Neural cell (in vitro differentiated cells): ENCODE data around the gene CDC16. TPM values are rescaled to one million over a fixed set of nuclear protein-coding genes. Genes with fewer than 3 reads are reported as not detected.

Experiments used
- H2AFZ ChIP-seq: fragments of 200-600, 300-800 bp; sonication (generic), shearing (Covaris generic); 2 replicates; pipeline ENCODE4 v1.6.0; 2014; ENCODE audit warnings: low read depth, mild to moderate bottlenecking, antibody characterized with exemption, low read length, moderate library complexity
- H3F3A ChIP-seq: fragments of 200-600 bp; shearing (Covaris generic); 2 replicates; pipeline ENCODE4 v1.6.1; 2016; ENCODE audit warnings: mild to moderate bottlenecking, moderate library complexity, mixed read lengths, antibody characterized with exemption, low read length; ENCODE audit not compliant: insufficient read depth, poor library complexity, severe bottlenecking
- H3K27ac ChIP-seq: fragments of 200-600, 300-800 bp; sonication (generic), shearing (Covaris generic); 2 replicates; pipeline ENCODE4 v1.5.1; 2014; ENCODE audit warnings: mild to moderate bottlenecking, low read length, moderate library complexity
- H3K27me3 ChIP-seq: fragments of 300-800, 200-600 bp; sonication (generic), shearing (Covaris generic); 2 replicates; pipeline ENCODE4 v1.6.0; 2014; ENCODE audit warnings: mild to moderate bottlenecking, low read depth, low read length, moderate library complexity; ENCODE audit not compliant: insufficient read depth
- H3K36me3 ChIP-seq: fragments of 300-800, 200-600 bp; sonication (generic), shearing (Covaris generic); 2 replicates; pipeline ENCODE4 v1.5.1; 2014; ENCODE audit warnings: mild to moderate bottlenecking, antibody characterized with exemption, low read length, moderate library complexity; ENCODE audit not compliant: insufficient read depth
- H3K4me2 ChIP-seq: fragments of 300-800, 200-600 bp; sonication (generic), shearing (Covaris generic); 2 replicates; pipeline ENCODE4 v1.6.0; 2014; ENCODE audit warnings: mild to moderate bottlenecking, low read length
- H3K4me3 ChIP-seq: fragments of 300-800, 200-600 bp; sonication (generic), shearing (Covaris generic); 2 replicates; pipeline ENCODE4 v1.5.1; 2014; ENCODE audit warnings: mild to moderate bottlenecking, low read length, moderate library complexity
- H3K79me2 ChIP-seq: fragments of 200-600 bp; shearing (Covaris generic); replicated peaks from 2 replicates; pipeline ENCODE4 v1.6.0; 2014; ENCODE audit warnings: mild to moderate bottlenecking, low read length, moderate library complexity; ENCODE audit not compliant: insufficient read depth
- H3K9ac ChIP-seq: fragments of 300-800, 200-600 bp; sonication (generic), shearing (Covaris generic); 2 replicates; pipeline ENCODE4 v1.6.1; 2016; ENCODE audit warnings: mild to moderate bottlenecking, low read length, mixed read lengths
- H3K9me2 ChIP-seq: fragments of 200-600 bp; shearing (Covaris generic); 2 replicates; pipeline ENCODE4 v1.6.1; 2016; ENCODE audit warnings: mild to moderate bottlenecking, low read length, mixed read lengths; ENCODE audit not compliant: insufficient read depth
- H3K9me3 ChIP-seq: fragments of 200-600, 300-800 bp; sonication (generic), shearing (Covaris generic); 2 replicates; pipeline ENCODE4 v1.6.1; 2016; ENCODE audit warnings: mild to moderate bottlenecking, mixed run types, low read length, moderate library complexity, mixed read lengths
- H4K20me1 ChIP-seq: fragments of 200-600 bp; shearing (Covaris generic); 2 replicates; pipeline ENCODE4 v1.6.1; 2016; ENCODE audit warnings: mild to moderate bottlenecking, mixed run types; ENCODE audit not compliant: insufficient read depth
- EP300 ChIP-seq: fragments of 450-650 bp; conservative IDR thresholded peaks from 2 replicates; pipeline ENCODE4 v1.6.1; 2014; ENCODE audit warnings: antibody characterized with exemption, mild to moderate bottlenecking, moderate library complexity; ENCODE audit not compliant: poor library complexity, severe bottlenecking
- EZH2 ChIP-seq: fragments of 200-600, 300-800 bp; shearing (Covaris generic), sonication (generic); IDR thresholded peaks from 2 replicates; pipeline ENCODE4 v1.6.1; 2014; ENCODE audit warnings: antibody characterized with exemption, low read length, borderline replicate concordance, mild to moderate bottlenecking; ENCODE audit not compliant: insufficient read depth, poor library complexity, severe bottlenecking
- MXI1 ChIP-seq: fragments of 450-650 bp; conservative IDR thresholded peaks from 2 replicates; pipeline ENCODE4 v1.6.1; 2014; ENCODE audit warnings: antibody characterized with exemption, mild to moderate bottlenecking; ENCODE audit not compliant: poor library complexity, severe bottlenecking
- POLR2AphosphoS5 ChIP-seq: IDR thresholded peaks from 2 replicates; pipeline ENCODE4 v1.6.1; 2012
- RAD21 ChIP-seq: fragments of 450-650 bp; conservative IDR thresholded peaks from 2 replicates; pipeline ENCODE4 v1.6.1; 2014; ENCODE audit warnings: antibody characterized with exemption, mild to moderate bottlenecking, moderate library complexity
- SMC3 ChIP-seq: fragments of 450-650 bp; conservative IDR thresholded peaks from 2 replicates; pipeline ENCODE4 v1.6.1; 2014; ENCODE audit warnings: antibody characterized with exemption, mild to moderate bottlenecking, moderate library complexity; ENCODE audit not compliant: poor library complexity
- TAF1 ChIP-seq: IDR thresholded peaks from 2 replicates; pipeline ENCODE4 v1.6.1; 2012; ENCODE audit warnings: low read depth
- polyA plus RNA-seq: library from polyadenylated mRNA; depleted of rRNA; stranded (reverse); fragments of >200 nt; gene quantifications from 2 replicates; pipeline ENCODE4 v1.2.3, GENCODE V29; 2014
- TF ChIP-seq, protein P1 (sequence below): IDR thresholded peaks from 2 replicates; pipeline ENCODE4 v1.6.1; 2012; ENCODE audit warnings: borderline replicate concordance
- TF ChIP-seq, protein P2 (sequence below): fragments of 450-650 bp; IDR thresholded peaks from 2 replicates; pipeline ENCODE4 v1.5.1; 2014; ENCODE audit warnings: antibody characterized with exemption, mild to moderate bottlenecking, moderate library complexity; ENCODE audit not compliant: poor library complexity, severe bottlenecking

CDC16 gene
- polyA plus RNA-seq, 1 donor from 2014 or later = 78.4 TPM

DNA sequence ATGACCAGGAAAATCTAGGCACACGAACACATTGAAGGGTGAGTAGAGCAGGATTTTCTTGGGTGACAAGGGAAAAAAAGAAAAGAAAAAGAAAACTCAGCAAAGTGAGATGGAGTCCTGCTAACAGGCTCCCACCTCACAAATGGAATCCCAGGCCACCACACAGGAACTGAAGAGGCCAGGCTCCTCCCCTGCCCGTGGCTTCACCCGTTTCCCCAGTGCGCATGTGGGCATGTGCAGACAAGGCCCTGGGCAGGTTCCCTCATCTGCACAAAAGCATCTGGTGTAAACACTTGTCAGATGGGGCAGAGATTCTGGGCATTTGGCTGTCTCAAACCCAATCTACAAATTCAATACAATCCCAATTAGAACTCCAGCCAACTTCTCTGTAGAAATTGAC is 31.2 kb upstream of the CDC16 start:
- TF ChIP-seq TAF1 (no peak), EP300 (no peak), POLR2AphosphoS5 (no peak), MXI1 (no peak), SMC3 (no peak), RAD21 (no peak)
- TF ChIP-seq, protein P1, sequence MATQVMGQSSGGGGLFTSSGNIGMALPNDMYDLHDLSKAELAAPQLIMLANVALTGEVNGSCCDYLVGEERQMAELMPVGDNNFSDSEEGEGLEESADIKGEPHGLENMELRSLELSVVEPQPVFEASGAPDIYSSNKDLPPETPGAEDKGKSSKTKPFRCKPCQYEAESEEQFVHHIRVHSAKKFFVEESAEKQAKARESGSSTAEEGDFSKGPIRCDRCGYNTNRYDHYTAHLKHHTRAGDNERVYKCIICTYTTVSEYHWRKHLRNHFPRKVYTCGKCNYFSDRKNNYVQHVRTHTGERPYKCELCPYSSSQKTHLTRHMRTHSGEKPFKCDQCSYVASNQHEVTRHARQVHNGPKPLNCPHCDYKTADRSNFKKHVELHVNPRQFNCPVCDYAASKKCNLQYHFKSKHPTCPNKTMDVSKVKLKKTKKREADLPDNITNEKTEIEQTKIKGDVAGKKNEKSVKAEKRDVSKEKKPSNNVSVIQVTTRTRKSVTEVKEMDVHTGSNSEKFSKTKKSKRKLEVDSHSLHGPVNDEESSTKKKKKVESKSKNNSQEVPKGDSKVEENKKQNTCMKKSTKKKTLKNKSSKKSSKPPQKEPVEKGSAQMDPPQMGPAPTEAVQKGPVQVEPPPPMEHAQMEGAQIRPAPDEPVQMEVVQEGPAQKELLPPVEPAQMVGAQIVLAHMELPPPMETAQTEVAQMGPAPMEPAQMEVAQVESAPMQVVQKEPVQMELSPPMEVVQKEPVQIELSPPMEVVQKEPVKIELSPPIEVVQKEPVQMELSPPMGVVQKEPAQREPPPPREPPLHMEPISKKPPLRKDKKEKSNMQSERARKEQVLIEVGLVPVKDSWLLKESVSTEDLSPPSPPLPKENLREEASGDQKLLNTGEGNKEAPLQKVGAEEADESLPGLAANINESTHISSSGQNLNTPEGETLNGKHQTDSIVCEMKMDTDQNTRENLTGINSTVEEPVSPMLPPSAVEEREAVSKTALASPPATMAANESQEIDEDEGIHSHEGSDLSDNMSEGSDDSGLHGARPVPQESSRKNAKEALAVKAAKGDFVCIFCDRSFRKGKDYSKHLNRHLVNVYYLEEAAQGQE = no peak
- TF ChIP-seq, protein P2, sequence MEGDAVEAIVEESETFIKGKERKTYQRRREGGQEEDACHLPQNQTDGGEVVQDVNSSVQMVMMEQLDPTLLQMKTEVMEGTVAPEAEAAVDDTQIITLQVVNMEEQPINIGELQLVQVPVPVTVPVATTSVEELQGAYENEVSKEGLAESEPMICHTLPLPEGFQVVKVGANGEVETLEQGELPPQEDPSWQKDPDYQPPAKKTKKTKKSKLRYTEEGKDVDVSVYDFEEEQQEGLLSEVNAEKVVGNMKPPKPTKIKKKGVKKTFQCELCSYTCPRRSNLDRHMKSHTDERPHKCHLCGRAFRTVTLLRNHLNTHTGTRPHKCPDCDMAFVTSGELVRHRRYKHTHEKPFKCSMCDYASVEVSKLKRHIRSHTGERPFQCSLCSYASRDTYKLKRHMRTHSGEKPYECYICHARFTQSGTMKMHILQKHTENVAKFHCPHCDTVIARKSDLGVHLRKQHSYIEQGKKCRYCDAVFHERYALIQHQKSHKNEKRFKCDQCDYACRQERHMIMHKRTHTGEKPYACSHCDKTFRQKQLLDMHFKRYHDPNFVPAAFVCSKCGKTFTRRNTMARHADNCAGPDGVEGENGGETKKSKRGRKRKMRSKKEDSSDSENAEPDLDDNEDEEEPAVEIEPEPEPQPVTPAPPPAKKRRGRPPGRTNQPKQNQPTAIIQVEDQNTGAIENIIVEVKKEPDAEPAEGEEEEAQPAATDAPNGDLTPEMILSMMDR = no peak
- no peaks in the 10 kb centered on the region for H3K9me2 ChIP-seq
- H3K79me2 ChIP-seq = no peaks in the 10 kb centered on the region
- no peak overlapping the region for H2AFZ ChIP-seq
- no peaks in the 10 kb centered on the region for H3K27me3 ChIP-seq
- H3K36me3 ChIP-seq = no peaks in the 10 kb centered on the region
- H3K4me3 ChIP-seq = no peak overlapping the region
- no peak overlapping the region for H3K4me2 ChIP-seq
- no peaks in the 10 kb centered on the region for H4K20me1 ChIP-seq
- H3F3A ChIP-seq = no peaks in the 10 kb centered on the region
- no peak overlapping the region for H3K9ac ChIP-seq
- H3K9me3 ChIP-seq = peaks cover 9% of the 10 kb centered on the region
- no peak overlapping the region for H3K27ac ChIP-seq

- peaks cover 9% of the 10 kb centered on the region for H3K9me3 ChIP-seq
- H3K27me3 ChIP-seq = no peaks in the 10 kb centered on the region
- no peaks in the 10 kb centered on the region for H3K79me2 ChIP-seq
- H3K27ac ChIP-seq = no peak overlapping the region
- H3K4me2 ChIP-seq = no peak overlapping the region
- no peaks in the 10 kb centered on the region for H4K20me1 ChIP-seq
- H3K36me3 ChIP-seq = no peaks in the 10 kb centered on the region
- no peaks in the 10 kb centered on the region for H3K9me2 ChIP-seq
- no peaks in the 10 kb centered on the region for H3F3A ChIP-seq
- no peak for TF ChIP-seq POLR2AphosphoS5
- TF ChIP-seq TAF1 = no peak
- no peak for TF ChIP-seq EZH2
- TF ChIP-seq, protein P2 = no peak
- TF ChIP-seq SMC3 = no peak
- TF ChIP-seq, protein P1 = no peak
- no peak for TF ChIP-seq MXI1
- TF ChIP-seq RAD21 = no peak
- no peak for TF ChIP-seq EP300
- no peak overlapping the region for H2AFZ ChIP-seq
- H3K9ac ChIP-seq = no peak overlapping the region
- no peak overlapping the region for H3K4me3 ChIP-seq
Measured at GRCh38 chr13:114204894-114205293, 29.8 kb upstream of the CDC16 start.
